GM12878 (cell line): Measurements from ENCODE around the gene PON3. TPM values are rescaled to one million over a fixed set of nuclear protein-coding genes. Genes with fewer than 3 reads are reported as not detected.

Experiments used
- ATAC-seq: fragments of 200-7000 bp; cut with Tn5 transposase; 3 replicates; pipeline ENCODE4 v1.9.1; 2020; ENCODE audit warnings: mild to moderate bottlenecking, moderate library complexity
- BruUV-seq: library from RNA; stranded (reverse); fragments of 400-500 nt; replicated peaks from 2 replicates; lab custom pipeline; 2021; lab: Mats Ljungman, UMichigan
- CTCF ChIA-PET: fragments of 300-600 bp; sonication (Branson Sonifier 250); formaldehyde crosslinking; extraction: SDS; loops from one replicate; lab custom pipeline; 2021; ENCODE audit warnings: inconsistent platforms; lab: Yijun Ruan, JAX
- POLR2A ChIA-PET: fragments of 350-600 bp; formaldehyde crosslinking; extraction: SDS; loops from one replicate; lab custom pipeline; 2021; ENCODE audit warnings: inconsistent platforms; lab: Charles Lee
- RAD21 ChIA-PET: fragments of 300-600 bp; sonication (Branson Sonifier 250); formaldehyde crosslinking; loops from one replicate; lab custom pipeline; 2023; ENCODE audit warnings: antibody characterized with exemption; ENCODE audit not compliant: unreplicated experiment; lab: Charles Lee
- SMC1A ChIA-PET: fragments of 300-600 bp; sonication (Branson Sonifier 250); formaldehyde crosslinking; loops from one replicate; lab custom pipeline; 2023; ENCODE audit not compliant: unreplicated experiment, uncharacterized antibody; lab: Charles Lee
- DNase-seq: peaks from one replicate; pipeline ENCODE4 v3.0.0-alpha.2; 2011; ENCODE audit warnings: low read depth, low spot score
- FAIRE-seq: peaks from 3 replicates; lab custom pipeline; 2011; peaks lifted over from hg19 to GRCh38; lab: Jason Lieb, UNC
- H2AFZ ChIP-seq: 2 replicates; pipeline ENCODE4 v1.6.0; 2011; ENCODE audit warnings: low read depth, low read length, control low read depth; ENCODE audit not compliant: control insufficient read depth
- H3K27ac ChIP-seq: 2 replicates; pipeline ENCODE4 v1.5.1; 2011; ENCODE audit warnings: control low read depth; ENCODE audit not compliant: control insufficient read depth, insufficient read depth
- H3K27me3 ChIP-seq, 2 experiments: replicated peaks in 1 of 2; 2 replicates each; pipeline versions ENCODE4 v1.6.0 to v1.6.1; 2011; ENCODE audit warnings: low read length in 1 of 2; ENCODE audit not compliant: control insufficient read depth in 2 of 2, insufficient read depth in 2 of 2
- H3K36me3 ChIP-seq, 2 experiments: 2 replicates each; pipeline ENCODE4 v1.5.1; 2011; ENCODE audit warnings: low read length in 1 of 2; ENCODE audit not compliant: control insufficient read depth in 2 of 2, insufficient read depth in 2 of 2
- H3K4me1 ChIP-seq: 2 replicates; pipeline ENCODE4 v1.6.1; 2011; ENCODE audit warnings: mild to moderate bottlenecking, low read length, moderate library complexity, mixed read lengths; ENCODE audit not compliant: control insufficient read depth, insufficient read depth
- H3K4me2 ChIP-seq: 2 replicates; pipeline ENCODE4 v1.6.0; 2011; ENCODE audit warnings: control low read depth; ENCODE audit not compliant: control insufficient read depth, insufficient read depth
- H3K4me3 ChIP-seq: fragments of 200-600 bp; sonication (generic); 2 replicates; pipeline ENCODE4 v1.5.1; 2016
- H3K79me2 ChIP-seq: 2 replicates; pipeline ENCODE4 v1.6.0; 2011; ENCODE audit warnings: low read length; ENCODE audit not compliant: control insufficient read depth, insufficient read depth
- H3K9ac ChIP-seq: 2 replicates; pipeline ENCODE4 v1.8.0; 2011; ENCODE audit warnings: low read length, control low read depth, mixed read lengths; ENCODE audit not compliant: control insufficient read depth, insufficient read depth
- H3K9me3 ChIP-seq: replicated peaks from 3 replicates; pipeline ENCODE4 v1.5.1; 2011; ENCODE audit warnings: mild to moderate bottlenecking, low read length; ENCODE audit not compliant: control insufficient read depth, insufficient read depth
- H4K20me1 ChIP-seq: 2 replicates; pipeline ENCODE4 v1.6.0; 2011; ENCODE audit not compliant: control insufficient read depth, insufficient read depth
- CBX5 ChIP-seq: sonication (generic); IDR thresholded peaks from 2 replicates; pipeline ENCODE4 v1.6.1; 2016; ENCODE audit warnings: low read depth, moderate library complexity, mild to moderate bottlenecking, inconsistent platforms
- CEBPZ ChIP-seq: fragments of 150-350 bp; IDR thresholded peaks from 2 replicates; pipeline ENCODE4 v1.6.1; 2016; ENCODE audit warnings: low read depth, low read length
- EGR1 ChIP-seq, 2 experiments: IDR thresholded peaks; 1 replicate in 1 of 2; 2 replicates in 1 of 2; pipeline ENCODE4 v1.6.1; 2011 to 2012; ENCODE audit warnings: low read depth in 2 of 2, low read length in 2 of 2, borderline replicate concordance in 1 of 2, mild to moderate bottlenecking in 1 of 2, moderate library complexity in 1 of 2
- EP300 ChIP-seq, 2 experiments: fragments of 150-350 bp in 1 of 2; IDR thresholded peaks; 2 replicates each; pipeline ENCODE4 v1.6.1; 2011 to 2012; ENCODE audit warnings: low read depth in 2 of 2, low read length in 2 of 2, borderline replicate concordance in 1 of 2, improper control_type of control experiment in 1 of 2, inconsistent platforms in 1 of 2; ENCODE audit not compliant: control insufficient read depth in 1 of 2
- FOXM1 ChIP-seq: IDR thresholded peaks from 2 replicates; pipeline ENCODE4 v1.6.1; 2012; ENCODE audit warnings: low read depth, mild to moderate bottlenecking, inconsistent platforms, low read length, moderate library complexity
- GATAD2B ChIP-seq: fragments of 450-650 bp; conservative IDR thresholded peaks from 2 replicates; pipeline ENCODE4 v1.6.1; 2017; ENCODE audit warnings: low read depth, mild to moderate bottlenecking, moderate library complexity
- IRF3 ChIP-seq: fragments of 450-650 bp; IDR thresholded peaks from 2 replicates; pipeline ENCODE4 v1.6.1; 2014; ENCODE audit warnings: mild to moderate bottlenecking
- KAT2A ChIP-seq: conservative IDR thresholded peaks from 2 replicates; pipeline ENCODE4 v1.6.1; 2011; ENCODE audit warnings: low read depth, low read length; ENCODE audit not compliant: control insufficient read depth
- MEF2B ChIP-seq: fragments of 450-650 bp; IDR thresholded peaks from 2 replicates; pipeline ENCODE4 v1.6.1; 2018; ENCODE audit warnings: mild to moderate bottlenecking, moderate library complexity; ENCODE audit not compliant: partially characterized antibody, poor library complexity, severe bottlenecking
- MLLT1 ChIP-seq: fragments of 450-650 bp; IDR thresholded peaks from 2 replicates; pipeline ENCODE4 v1.6.1; 2016; ENCODE audit warnings: mild to moderate bottlenecking
- MTA3 ChIP-seq: IDR thresholded peaks from 2 replicates; pipeline ENCODE4 v1.6.1; 2012; ENCODE audit warnings: low read length, inconsistent platforms, borderline replicate concordance
- SUPT20H ChIP-seq: IDR thresholded peaks from 2 replicates; pipeline ENCODE4 v1.6.1; 2011; ENCODE audit warnings: low read depth, mild to moderate bottlenecking, low read length, moderate library complexity, borderline replicate concordance; ENCODE audit not compliant: control insufficient read depth
- WRNIP1 ChIP-seq: IDR thresholded peaks from 2 replicates; pipeline ENCODE4 v1.6.1; 2011; ENCODE audit warnings: low read depth, low read length, improper control_type of control experiment, borderline replicate concordance
- YBX1 ChIP-seq: fragments of 450-650 bp; IDR thresholded peaks from 2 replicates; pipeline ENCODE4 v1.6.1; 2016; ENCODE audit warnings: antibody characterized with exemption
- ZNF207 ChIP-seq: fragments of 450-650 bp; IDR thresholded peaks from 2 replicates; pipeline ENCODE4 v1.6.1; 2014; ENCODE audit warnings: antibody characterized with exemption, mild to moderate bottlenecking, borderline replicate concordance
- WGBS: methylation state at CpG from one replicate; pipeline ENCODE4 v1.1.6; 2016; ENCODE audit warnings: low lambda C conversion rate; ENCODE audit not compliant: insufficient replicate concordance, insufficient coverage; ENCODE audit errors: missing lambda C conversion rate; 5-methylcytosine and 5-hydroxymethylcytosine counted together
- in situ Hi-C: fragments of 300-500 bp; cut with MboI; formaldehyde crosslinking; loops from 9 replicates; pipeline ENCODE4 v1.14.3; 2018; ENCODE audit warnings: mixed read lengths
- intact Hi-C: fragments of 100-400 bp; cut with micrococcal nuclease; formaldehyde crosslinking; loops from one replicate; pipeline ENCODE4 v1.14.2; 2022; ENCODE audit not compliant: unreplicated experiment
- polyA plus RNA-seq, 11 experiments: library from polyadenylated mRNA; depleted of rRNA in 4 of 11; unstranded in 6 of 11; stranded (reverse) in 5 of 11; fragments of >200 nt; fragmentation: Nextera tagmentation in 4 of 11; fragmentation: Illumina TruSeq in 1 of 11; extraction: Ambion mirVana in 4 of 11; extraction: Trizol in 1 of 11; gene quantifications; 1 replicate in 1 of 11; 2 replicates in 10 of 11; pipeline versions ENCODE4 v1.2.1 to v1.2.3, GENCODE V29; 2011 to 2016; ENCODE audit warnings: inconsistent platforms in 2 of 11, missing spikeins in 2 of 11, low read depth in 1 of 11
- total RNA-seq, 4 experiments: library from RNA; depleted of rRNA in 3 of 4; stranded (reverse); fragments of >200 nt in 3 of 4; fragmentation: Illumina TruSeq in 1 of 4; extraction: Trizol in 1 of 4; gene quantifications; 2 replicates each; pipeline versions ENCODE4 v1.2.1 to v1.2.3, GENCODE V29; 2013 to 2021

Gene PON3
- total and polyA plus RNA-seq, 10 of the 15 experiments (the other 5 are each of a cell fraction or from before 2014, with no cell fraction given) = 0.45 to 2.0 (median 0.91) TPM

- intact Hi-C loops = loop anchor here (1.0 to 2.0 kb wide), 3 partner anchors 16 to 66 kb away; no protein-coding TSS in a partner anchor
- ATAC-seq = peak; percentile 96
- TF ChIP-seq ZNF207 (0 out of 2 replicates have a peak, but pooled peaks have one; percentile 22), WRNIP1 (no peak), MLLT1 (no peak), YBX1 (no peak), CEBPZ (no peak), KAT2A (no peak), FOXM1 (no peak), EGR1 (IDR thresholded peaks at IDR 0.05; ENCODE audit: borderline replicate concordance in 1 of 2, low read depth in 2 of 2, low read length in 2 of 2) (no peak), IRF3 (no peak), MTA3 (no peak), EP300 (IDR thresholded peaks at IDR 0.05; ENCODE audit: borderline replicate concordance in 1 of 2, control insufficient read depth in 1 of 2, low read depth in 2 of 2, low read length in 2 of 2) (peak in 1 of 2 experiments; percentile 57; a peak in 1 of 4 replicates), CBX5 (no peak), GATAD2B (peak; percentile 94), MEF2B (peak; percentile 47), SUPT20H (no peak)
Observed at GRCh38 chr7:95434557-95435421, 38.6 kb upstream of the PON3 start, which contains the start of gene PON2. Gene PON2, minus strand, starts transcription at chr7:95435028. Its CDS starts 77 bp downstream, at chr7:95434951.

More at GRCh38 chr7:95434557-95435421, 38.6 kb upstream of the PON3 start, which contains the start of gene PON2:
- H2AFZ ChIP-seq = peak within 1 kb of the TSS; percentile 22
- ChIA-PET POLR2A (interaction anchor here (0.6 to 2.0 kb wide), 7 partner anchors 11 to 244 kb away, joined by 3 to 8 read pairs (median 5); no protein-coding TSS in a partner anchor), RAD21 (interaction anchor here (0.7 to 4.7 kb wide), 12 partner anchors 10 to 77 kb away, joined by 3 to 36 read pairs (median 6); no protein-coding TSS in a partner anchor), SMC1A (interaction anchor here (0.7 to 3.8 kb wide), 19 partner anchors 9 to 66 kb away, joined by 3 to 21 read pairs (median 6); no protein-coding TSS in a partner anchor), CTCF (interaction anchor here (0.6 to 3.1 kb wide), 9 partner anchors 11 to 907 kb away, joined by 3 to 22 read pairs (median 6); no protein-coding TSS in a partner anchor)
- no peak within 1 kb of the TSS for H3K9ac ChIP-seq
- no peaks in the 10 kb centered on the region for H3K27me3 ChIP-seq
- BruUV-seq = TSS peak; percentile 70
- in situ Hi-C loops = no loop called here
- no peaks in the 10 kb centered on the region for H3K79me2 ChIP-seq
- no peaks in the 10 kb centered on the region for H4K20me1 ChIP-seq
- H3K36me3 ChIP-seq = no peaks in the 10 kb centered on the region; a peak in 1 of 4 replicates
- H3K9me3 ChIP-seq = no peaks in the 10 kb centered on the region
- H3K4me3 ChIP-seq = peak within 1 kb of the TSS; percentile 56
- H3K4me2 ChIP-seq = peak within 1 kb of the TSS; percentile 72
- peak; percentile 55 for DNase-seq
- no peak within 1 kb of the TSS for H3K27ac ChIP-seq
- FAIRE-seq = peak; percentile 91
- H3K4me1 ChIP-seq = no peaks in the 10 kb centered on the region
- 2% methylated on average over 25 of the region's 58 CpGs for WGBS
